T-cell (primary cell): ENCODE measurements around the gene SEPTIN5. TPM values are rescaled to one million over a fixed set of nuclear protein-coding genes. Genes with fewer than 3 reads are reported as not detected.
A peak's percentile ranks its signal among the peaks of the same experiment; 100 is the strongest.

ENCODE experiments used
- ATAC-seq, 4 experiments: fragments of 200-7000 bp in 3 of 4; fragments of 150-1000 bp in 1 of 4; cut with Tn5 transposase; replicated peaks in 1 of 4; 1 replicate in 3 of 4; 2 replicates in 1 of 4; pipeline ENCODE4 v1.10.0; 2021; ENCODE audit warnings: moderate library complexity in 3 of 4, mild to moderate bottlenecking in 2 of 4, moderate number of reproducible peaks in 1 of 4
- CTCF ChIA-PET, 2 donors: fragments of 300-600 bp; sonication (Branson Sonifier 250); formaldehyde crosslinking; loops; one replicate each; lab custom pipeline; 2022; ENCODE audit warnings: antibody characterized with exemption in 2 of 2; lab: Charles Lee
- POLR2A ChIA-PET, 2 donors: fragments of 300-600 bp; sonication (Branson Sonifier 250); formaldehyde crosslinking; loops; one replicate each; lab custom pipeline; 2022; ENCODE audit warnings: antibody characterized with exemption in 2 of 2; lab: Charles Lee
- DNase-seq, 35 experiments: peaks; one replicate each; pipeline versions ENCODE4 v3.0.0 to v3.0.0-alpha.2; 2013 to 2023
- H3K27ac ChIP-seq: one replicate; pipeline ENCODE4 v1.5.1; 2013; ENCODE audit warnings: low read length
- H3K27me3 ChIP-seq, 2 experiments: replicated peaks in 1 of 2; 1 replicate in 1 of 2; 2 replicates in 1 of 2; pipeline versions ENCODE4 v1.6.1 to v1.7.0; 2013; ENCODE audit warnings: low read length in 1 of 2, mixed read lengths in 1 of 2; ENCODE audit not compliant: control insufficient read depth in 2 of 2, insufficient read depth in 2 of 2; ENCODE audit errors: extremely low read depth in 1 of 2
- H3K36me3 ChIP-seq, 2 donors: 1 replicate in 1 of 2; 2 replicates in 1 of 2; pipeline versions ENCODE4 v1.6.1 to v1.7.0; 2013; ENCODE audit warnings: low read length in 1 of 2; ENCODE audit not compliant: control insufficient read depth in 2 of 2, insufficient read depth in 1 of 2; ENCODE audit errors: extremely low read depth in 1 of 2
- H3K4me1 ChIP-seq, 2 experiments: 1 replicate in 1 of 2; 2 replicates in 1 of 2; pipeline versions ENCODE4 v1.6.1 to v1.7.0; 2013; ENCODE audit warnings: low read length in 2 of 2, mixed read lengths in 1 of 2; ENCODE audit not compliant: insufficient read depth in 2 of 2, control insufficient read depth in 1 of 2; ENCODE audit errors: extremely low read depth in 1 of 2
- H3K4me3 ChIP-seq, 2 donors: 1 replicate in 1 of 2; 2 replicates in 1 of 2; pipeline versions ENCODE4 v1.5.1 to v1.7.0; 2013; ENCODE audit warnings: mild to moderate bottlenecking in 2 of 2, low read length in 1 of 2, moderate library complexity in 1 of 2; ENCODE audit not compliant: control insufficient read depth in 1 of 2; ENCODE audit errors: extremely low read depth in 1 of 2
- H3K9me3 ChIP-seq: 2 replicates; pipeline ENCODE4 v1.7.0; 2013
- H3K27ac Mint-ChIP-seq, 2 donors: one replicate each; pipeline ENCODE4 v1.8.0; 2020 to 2021; ENCODE audit warnings: mild to moderate bottlenecking in 2 of 2, mixed read lengths in 2 of 2
- H3K27me3 Mint-ChIP-seq, 2 donors: one replicate each; pipeline ENCODE4 v1.8.0; 2021 to 2022; ENCODE audit warnings: mixed read lengths in 2 of 2
- H3K36me3 Mint-ChIP-seq: one replicate; pipeline ENCODE4 v1.8.0; 2021; ENCODE audit warnings: mixed read lengths
- H3K4me1 Mint-ChIP-seq, 3 donors: one replicate each; pipeline ENCODE4 v1.8.0; 2020 to 2022; ENCODE audit warnings: mixed read lengths in 3 of 3, mild to moderate bottlenecking in 1 of 3
- H3K4me3 Mint-ChIP-seq, 3 donors: one replicate each; pipeline ENCODE4 v1.8.0; 2020 to 2022; ENCODE audit warnings: mild to moderate bottlenecking in 3 of 3, mixed read lengths in 3 of 3, moderate library complexity in 3 of 3
- H3K9me3 Mint-ChIP-seq, 3 donors: one replicate each; pipeline ENCODE4 v1.8.0; 2020 to 2022; ENCODE audit warnings: mixed read lengths in 3 of 3
- WGBS: methylation state at CpG from one replicate; pipeline ENCODE4 v1.1.5; 2013; ENCODE audit warnings: missing lambda C conversion rate; ENCODE audit not compliant: insufficient coverage; 5-methylcytosine and 5-hydroxymethylcytosine counted together
- total RNA-seq, 35 experiments: library from RNA in 6 of 35; stranded (reverse) in 6 of 35; fragments of 120-200 nt in 1 of 35; gene quantifications; one replicate each; pipeline versions ENCODE4 v1.2.1 to v1.2.4 and lab custom pipeline; 2013 to 2026

Gene SEPTIN5
- total RNA-seq, 5 donors from 2014 or later (not counting 1 experiment from before 2014, with no cell fraction given), result 0.33 to 3.2 (median 1.2) TPM

GRCh38 chr22:19710020-19710768 lies 4.1 kb upstream of the SEPTIN5 start:
- DNase-seq, result no peak
- Histone ChIP-seq H3K9me3 (no peaks in the 10 kb centered on the region), H3K36me3 (no peaks in the 10 kb centered on the region), H3K27me3 (peaks cover 0 to 45% of the 10 kb centered on the region in 2 experiments), H3K4me3 (no peak overlapping the region), H3K4me1 (peaks cover 0 to 10% of the 10 kb centered on the region in 2 experiments), H3K27ac (no peak overlapping the region)
- ChIA-PET CTCF (no interaction called here), POLR2A (no interaction called here)
- peaks cover 5 to 17% of the 10 kb centered on the region in 2 donors for H3K27me3 Mint-ChIP-seq
- WGBS, result 73% methylated on average over 17 of the region's 19 CpGs
- H3K27ac Mint-ChIP-seq, result no peak overlapping the region
- ATAC-seq, result no peak
- no peaks in the 10 kb centered on the region for H3K36me3 Mint-ChIP-seq
- no peaks in the 10 kb centered on the region for H3K9me3 Mint-ChIP-seq
- peaks cover 0 to 4% (median 3%) of the 10 kb centered on the region in 3 donors for H3K4me1 Mint-ChIP-seq
- no peak overlapping the region for H3K4me3 Mint-ChIP-seq

GRCh38 chr22:19710769-19711106 lies 3.6 kb upstream of the SEPTIN5 start:
- Mint-ChIP-seq H3K36me3 (no peaks in the 10 kb centered on the region), H3K27me3 (peaks cover 5 to 19% of the 10 kb centered on the region in 2 donors), H3K27ac (no peak overlapping the region), H3K4me1 (peaks cover 0 to 4% (median 3%) of the 10 kb centered on the region in 3 donors), H3K9me3 (no peaks in the 10 kb centered on the region), H3K4me3 (no peak overlapping the region)
- ChIA-PET CTCF (no interaction called here), POLR2A (no interaction called here)
- Histone ChIP-seq H3K36me3 (no peaks in the 10 kb centered on the region), H3K27ac (no peak overlapping the region), H3K4me3 (no peak overlapping the region), H3K27me3 (peaks cover 0 to 45% of the 10 kb centered on the region in 2 experiments), H3K4me1 (peaks cover 0 to 10% of the 10 kb centered on the region in 2 experiments), H3K9me3 (no peaks in the 10 kb centered on the region)
- no peak for ATAC-seq
- no peak for DNase-seq
- WGBS, result 86% methylated on average over 1 of the region's 6 CpGs

GRCh38 chr22:19713245-19713644 lies 1.1 kb upstream of the SEPTIN5 start:
- Histone ChIP-seq H3K9me3 (no peaks in the 10 kb centered on the region), H3K27ac (no peak overlapping the region), H3K4me3 (no peak overlapping the region), H3K4me1 (peaks cover 0 to 18% of the 10 kb centered on the region in 2 experiments), H3K27me3 (peaks cover 0 to 58% of the 10 kb centered on the region in 2 experiments), H3K36me3 (no peaks in the 10 kb centered on the region)
- POLR2A ChIA-PET, result no interaction called here
- peaks cover 0 to 7% (median 6%) of the 10 kb centered on the region in 3 donors for H3K4me1 Mint-ChIP-seq
- peak overlapping the region; percentile 69 to 77 (median 72) for H3K4me3 Mint-ChIP-seq
- H3K27ac Mint-ChIP-seq, result no peak overlapping the region
- H3K36me3 Mint-ChIP-seq, result no peaks in the 10 kb centered on the region
- CTCF ChIA-PET, result no interaction called here
- peaks cover 5 to 34% of the 10 kb centered on the region in 2 donors for H3K27me3 Mint-ChIP-seq
- ATAC-seq (no peak), DNase-seq (no peak)
- no peaks in the 10 kb centered on the region for H3K9me3 Mint-ChIP-seq
- WGBS, result 95% methylated on average over 4 of the region's 13 CpGs

GRCh38 chr22:19713650-19714311 lies 522 bp upstream of the SEPTIN5 start:
- ChIA-PET POLR2A (no interaction called here), CTCF (no interaction called here)
- peaks cover 0 to 7% (median 6%) of the 10 kb centered on the region in 3 donors for H3K4me1 Mint-ChIP-seq
- peaks cover 5 to 34% of the 10 kb centered on the region in 2 donors for H3K27me3 Mint-ChIP-seq
- 43% methylated on average over 36 of the region's 38 CpGs for WGBS
- peak overlapping the region in 1 of 2 donors; percentile 0 for H3K4me3 ChIP-seq
- H3K36me3 Mint-ChIP-seq, result no peaks in the 10 kb centered on the region
- no peak overlapping the region for H3K27ac Mint-ChIP-seq
- peaks cover 0 to 23% of the 10 kb centered on the region in 2 experiments for H3K4me1 ChIP-seq
- no peaks in the 10 kb centered on the region for H3K9me3 ChIP-seq
- no peaks in the 10 kb centered on the region for H3K9me3 Mint-ChIP-seq
- H3K4me3 Mint-ChIP-seq, result peak overlapping the region; percentile 69 to 77 (median 72)
- no peak overlapping the region for H3K27ac ChIP-seq
- no peaks in the 10 kb centered on the region for H3K36me3 ChIP-seq
- peaks cover 0 to 58% of the 10 kb centered on the region in 2 experiments for H3K27me3 ChIP-seq
- ATAC-seq (no peak), DNase-seq (no peak)

- no peak overlapping the region for H3K27ac Mint-ChIP-seq
- no peak for ATAC-seq
- peak overlapping the region in 1 of 2 donors; percentile 42 for H3K4me3 ChIP-seq
- no peaks in the 10 kb centered on the region for H3K36me3 ChIP-seq
- peak overlapping the region; percentile 39 to 55 (median 44) for H3K4me3 Mint-ChIP-seq
- DNase-seq, result no peak
- ChIA-PET POLR2A (no interaction called here), CTCF (no interaction called here)
- WGBS, result 74% methylated on average over 4 of the region's 4 CpGs
- H3K36me3 Mint-ChIP-seq, result no peaks in the 10 kb centered on the region
- H3K27ac ChIP-seq, result no peak overlapping the region
- peaks cover 0 to 28% of the 10 kb centered on the region in 2 experiments for H3K4me1 ChIP-seq
- no peaks in the 10 kb centered on the region for H3K9me3 Mint-ChIP-seq
- H3K4me1 Mint-ChIP-seq, result peaks cover 9 to 16% (median 10%) of the 10 kb centered on the region in 3 donors
- peaks cover 0 to 68% of the 10 kb centered on the region in 2 experiments for H3K27me3 ChIP-seq
- H3K27me3 Mint-ChIP-seq, result peaks cover 5 to 47% of the 10 kb centered on the region in 2 donors
- no peaks in the 10 kb centered on the region for H3K9me3 ChIP-seq
Observed at GRCh38 chr22:19715188-19715930, 1.1 kb downstream of the SEPTIN5 start.
